ENCODE measurements around the gene TSPAN33. TPM values are rescaled to one million over a fixed set of nuclear protein-coding genes. Genes with fewer than 3 reads are reported as not detected.
"Not testable (repeated sequence)": the region's sequence is repeated elsewhere in the genome, so short reads cannot be mapped to it uniquely, and the experiment has no call there.

TSPAN33 gene
- total RNA-seq, 1 donor from 2014 or later = 6.4 TPM

- Mint-ChIP-seq H3K27ac (no peak overlapping the region), H3K4me3 (no peak overlapping the region), H3K27me3 (ENCODE audit: low read depth) (peaks cover 6% of the 10 kb centered on the region), H3K36me3 (peaks cover 7% of the 10 kb centered on the region), H3K9me3 (peaks cover 35% of the 10 kb centered on the region), H3K4me1 (no peaks in the 10 kb centered on the region)
- TF ChIP-seq CTCF (IDR thresholded peaks at IDR 0.05; ENCODE audit: unreplicated experiment) = no peak
- DNase-seq (ENCODE audit: low spot score in 2 of 2, unreplicated experiment in 2 of 2) = no peak
These were observed 26.3 kb upstream of the TSPAN33 start for GRCh38 chr7:129118182-129118581.

DNA sequence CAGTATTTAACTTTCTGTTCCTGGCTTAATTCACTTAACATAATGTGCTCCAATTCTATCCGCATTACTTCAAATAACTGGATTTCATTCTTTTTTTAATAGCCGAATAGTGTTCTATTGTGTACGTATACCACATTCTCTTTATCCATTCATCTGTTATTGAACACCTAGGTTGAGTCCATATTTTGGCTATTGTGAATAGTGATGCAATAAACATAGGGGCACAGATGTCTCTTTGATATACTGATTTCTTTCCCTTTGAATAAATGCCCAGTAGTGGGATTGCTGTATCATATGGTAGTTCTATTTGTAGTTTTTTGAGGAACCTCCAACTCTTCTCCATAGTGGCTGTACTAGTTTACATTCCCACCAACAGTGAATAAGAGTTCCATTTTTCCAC lies 25.5 kb upstream of the TSPAN33 start:
- TF ChIP-seq CTCF (IDR thresholded peaks at IDR 0.05; ENCODE audit: unreplicated experiment) = no peak
- H3K27me3 Mint-ChIP-seq (ENCODE audit: low read depth) = peaks cover 8% of the 10 kb centered on the region
- H3K4me1 Mint-ChIP-seq = no peaks in the 10 kb centered on the region
- peaks cover 7% of the 10 kb centered on the region for H3K36me3 Mint-ChIP-seq
- no peak overlapping the region for H3K4me3 Mint-ChIP-seq
- no peak for DNase-seq (ENCODE audit: low spot score in 2 of 2, unreplicated experiment in 2 of 2)
- H3K9me3 Mint-ChIP-seq = peaks cover 35% of the 10 kb centered on the region
- no peak overlapping the region for H3K27ac Mint-ChIP-seq

- H3K9me3 Mint-ChIP-seq = peaks cover 29% of the 10 kb centered on the region
- H3K36me3 Mint-ChIP-seq; DNase-seq (ENCODE audit: low spot score in 2 of 2, unreplicated experiment in 2 of 2); H3K27ac Mint-ChIP-seq; H3K4me1 Mint-ChIP-seq; H3K4me3 Mint-ChIP-seq: not testable (repeated sequence)
- peaks cover 19% of the 10 kb centered on the region for H3K27me3 Mint-ChIP-seq (ENCODE audit: low read depth)
These were observed 22.9 kb upstream of the TSPAN33 start for GRCh38 chr7:129121501-129122077.

DNA sequence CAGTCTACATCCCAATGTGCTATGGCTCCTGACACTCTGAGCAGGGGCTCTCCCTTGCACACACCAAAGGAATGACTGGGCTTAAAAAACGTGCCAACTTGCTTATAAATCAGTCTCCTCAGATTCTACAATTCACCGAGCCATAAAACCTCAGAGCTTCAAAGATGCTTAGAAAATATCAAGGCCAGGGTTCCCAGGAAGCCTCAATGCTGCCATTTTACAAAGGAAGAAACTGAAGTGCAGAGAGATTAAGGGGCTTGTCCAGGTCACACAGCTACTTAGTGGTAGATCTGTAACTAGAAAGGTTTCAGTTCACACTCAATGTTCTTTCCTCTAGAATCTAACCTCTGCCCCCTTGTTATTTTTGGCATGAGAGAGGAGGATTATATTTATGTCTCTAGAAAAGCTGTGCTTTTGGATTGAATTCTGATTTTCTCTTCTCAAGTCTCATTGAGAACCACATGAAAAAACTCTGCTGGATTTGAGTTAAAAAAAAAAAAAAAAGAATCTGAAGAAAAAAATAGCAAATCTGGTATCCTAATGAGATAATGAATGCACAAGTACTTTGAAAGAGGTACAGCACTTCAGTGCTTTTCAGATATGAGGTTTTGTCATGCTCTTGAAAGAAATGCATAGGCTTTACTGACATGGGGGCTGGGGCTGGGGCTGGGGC lies 22.3 kb upstream of the TSPAN33 start:
- no peak overlapping the region for H3K27ac Mint-ChIP-seq
- H3K36me3 Mint-ChIP-seq = peaks cover 7% of the 10 kb centered on the region

DNA sequence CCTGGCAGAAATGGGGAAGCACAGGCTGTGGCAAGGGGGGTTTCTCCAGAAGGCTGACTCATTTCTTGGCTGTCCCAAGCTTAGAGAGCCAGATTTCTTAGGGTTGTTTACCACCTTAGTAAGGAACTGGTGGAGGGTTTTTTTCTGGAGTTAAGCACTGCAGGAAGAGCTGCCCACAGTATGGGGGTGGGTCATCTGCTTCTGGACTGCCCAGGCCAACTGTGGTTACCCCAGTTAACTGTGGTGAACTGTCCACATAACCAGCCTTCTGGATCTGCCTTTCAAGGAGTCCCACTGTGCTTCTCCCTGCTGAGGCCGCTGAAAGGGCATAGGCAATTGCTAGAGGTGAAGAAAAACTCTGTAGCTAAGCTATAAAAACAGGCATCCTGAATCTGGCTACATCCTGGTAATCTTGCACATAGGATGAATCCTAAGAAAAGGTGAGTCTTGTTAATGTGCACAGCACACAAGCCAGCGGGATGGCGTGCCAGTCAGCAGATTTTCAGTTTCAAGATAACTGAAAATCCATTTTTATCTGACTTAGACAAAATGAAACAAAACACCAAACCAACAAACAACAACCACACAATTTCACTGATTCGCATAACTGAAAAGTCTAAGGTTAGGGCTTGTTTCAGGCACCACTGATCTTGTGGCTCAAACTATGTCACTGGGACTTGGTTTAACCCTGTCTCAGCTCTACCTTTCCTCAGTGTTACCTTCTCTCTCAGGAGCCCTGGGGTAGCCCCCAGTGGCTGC lies 21.6 kb upstream of the TSPAN33 start:
- Mint-ChIP-seq H3K27ac (no peak overlapping the region), H3K4me1 (no peaks in the 10 kb centered on the region), H3K9me3 (peaks cover 29% of the 10 kb centered on the region), H3K36me3 (peaks cover 7% of the 10 kb centered on the region), H3K27me3 (ENCODE audit: low read depth) (peaks cover 19% of the 10 kb centered on the region), H3K4me3 (no peak overlapping the region)
- DNase-seq (ENCODE audit: low spot score in 2 of 2, unreplicated experiment in 2 of 2) = no peak
- TF ChIP-seq CTCF (IDR thresholded peaks at IDR 0.05; ENCODE audit: unreplicated experiment) = no peak

More for the DNA sequence above, 22.3 kb upstream of the TSPAN33 start:
- Mint-ChIP-seq H3K9me3 (peaks cover 29% of the 10 kb centered on the region), H3K27me3 (ENCODE audit: low read depth) (peaks cover 19% of the 10 kb centered on the region), H3K4me1 (no peaks in the 10 kb centered on the region), H3K4me3 (no peak overlapping the region)
- TF ChIP-seq CTCF (IDR thresholded peaks at IDR 0.05; ENCODE audit: unreplicated experiment) = no peak
- no peak for DNase-seq (ENCODE audit: low spot score in 2 of 2, unreplicated experiment in 2 of 2)

DNA sequence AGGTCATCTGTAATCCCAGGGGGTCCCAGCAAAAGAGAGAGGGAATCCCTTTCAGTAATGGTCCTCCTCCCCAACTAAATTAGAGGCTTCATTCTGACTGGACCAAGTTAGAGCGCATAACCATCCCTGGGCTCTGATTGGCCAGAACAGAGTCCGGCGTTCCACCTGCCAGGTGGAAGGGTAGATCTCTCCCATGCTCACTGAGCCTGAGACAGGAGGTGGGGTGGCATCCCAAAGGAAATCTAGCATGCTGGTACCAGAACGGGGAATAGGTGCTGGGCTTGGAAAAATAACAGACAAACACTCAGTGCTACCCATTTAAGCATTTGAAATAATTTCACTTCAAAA lies 21.0 kb upstream of the TSPAN33 start:
- peaks cover 19% of the 10 kb centered on the region for H3K27me3 Mint-ChIP-seq (ENCODE audit: low read depth)
- H3K4me1 Mint-ChIP-seq = no peaks in the 10 kb centered on the region
- DNase-seq (ENCODE audit: low spot score in 2 of 2, unreplicated experiment in 2 of 2) = no peak
- H3K36me3 Mint-ChIP-seq = peaks cover 7% of the 10 kb centered on the region
- no peak overlapping the region for H3K27ac Mint-ChIP-seq
- H3K4me3 Mint-ChIP-seq = no peak overlapping the region
- H3K9me3 Mint-ChIP-seq = peaks cover 29% of the 10 kb centered on the region
- TF ChIP-seq CTCF (IDR thresholded peaks at IDR 0.05; ENCODE audit: unreplicated experiment) = no peak
